Effector CD4-positive, alpha-beta T cell (primary cell): ENCODE data around the gene SLFN12L.
"Not testable (repeated sequence)": the region's sequence is repeated elsewhere in the genome, so short reads cannot be mapped to it uniquely, and the experiment has no call there.

Experiments used
- DNase-seq: peaks from one replicate; pipeline ENCODE4 v3.0.0-alpha.2; 2020

The SLFN12L gene

DNA sequence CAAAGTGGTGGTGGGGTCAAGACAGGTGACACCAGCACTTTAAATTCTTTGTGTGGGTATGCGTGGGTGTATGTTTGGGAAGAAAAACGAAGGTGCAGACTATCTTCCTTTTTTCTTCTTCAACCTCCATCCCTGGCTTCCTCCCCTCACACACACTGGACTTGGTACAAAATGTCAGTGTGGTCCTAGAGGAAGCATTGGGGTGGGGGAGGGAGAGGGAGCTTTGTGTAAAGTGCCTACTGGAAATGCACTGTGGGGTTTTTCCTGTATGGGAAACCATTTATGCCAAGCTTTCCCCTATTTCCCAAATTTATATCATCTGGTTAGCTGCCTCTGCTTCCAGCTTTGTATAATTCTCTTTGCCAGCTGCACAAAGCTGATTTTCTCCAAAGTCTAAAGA, 44.4 kb downstream of the SLFN12L start:
- no peak for DNase-seq

DNA sequence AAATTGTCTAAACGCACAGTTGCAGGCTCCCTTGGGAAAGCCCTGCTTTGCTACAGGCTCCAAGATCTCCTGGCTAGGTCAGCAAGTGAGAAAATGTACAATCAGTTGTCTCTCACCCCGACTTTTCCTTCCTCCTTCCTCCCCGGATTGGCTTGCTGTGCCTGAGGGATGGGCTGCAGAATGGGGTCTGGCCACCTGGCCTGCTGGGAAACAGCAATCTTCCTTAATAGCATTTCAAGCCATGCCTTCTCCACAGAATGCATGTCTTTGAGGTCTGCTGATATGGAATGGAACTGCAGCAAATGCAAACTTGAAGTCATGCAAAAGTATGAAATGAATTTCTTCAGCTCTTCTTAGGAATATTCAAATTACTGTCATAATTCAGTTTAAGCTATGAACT, 46.1 kb downstream of the SLFN12L start:
- no peak for DNase-seq

DNA sequence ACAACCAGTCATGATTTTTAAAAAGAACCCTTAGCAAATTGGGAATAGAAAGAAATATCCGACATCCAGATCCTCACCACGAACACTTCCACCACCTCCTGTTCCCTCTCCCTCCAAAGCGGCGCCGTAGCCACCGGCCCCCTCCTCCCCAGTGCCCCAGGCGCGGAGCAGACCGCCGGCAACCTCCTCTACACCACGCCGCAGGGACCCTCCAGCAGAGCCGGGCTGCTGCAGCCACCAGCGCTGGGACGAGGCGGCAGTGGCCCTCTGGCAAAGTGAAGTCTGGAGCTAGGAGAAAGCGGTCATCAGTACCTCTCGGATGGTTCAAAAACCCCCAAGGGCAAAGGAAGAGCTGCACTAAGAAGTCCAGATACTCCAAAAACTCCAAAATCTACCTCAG, 47.5 kb downstream of the SLFN12L start:
- DNase-seq: no peak

DNA sequence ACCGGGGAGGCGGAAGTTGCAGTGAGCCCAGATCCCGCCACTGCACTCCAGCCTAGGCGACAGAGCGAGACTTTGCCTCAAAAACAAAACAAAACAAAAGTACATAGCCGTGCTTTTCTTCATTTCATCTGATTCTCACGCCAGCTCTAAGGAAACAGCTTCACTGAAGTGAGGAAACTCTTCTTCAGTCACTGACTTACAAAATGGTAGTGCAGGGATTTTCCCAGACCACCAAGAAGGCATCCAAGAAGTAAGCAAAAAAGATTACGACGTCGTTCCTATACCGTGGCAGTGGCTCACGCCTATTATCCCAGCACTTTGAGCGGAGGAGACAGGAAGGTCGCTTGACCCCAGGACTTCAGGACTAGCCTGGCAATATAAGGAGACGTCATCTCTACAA, 48.5 kb downstream of the SLFN12L start:
- DNase-seq: no peak

DNA sequence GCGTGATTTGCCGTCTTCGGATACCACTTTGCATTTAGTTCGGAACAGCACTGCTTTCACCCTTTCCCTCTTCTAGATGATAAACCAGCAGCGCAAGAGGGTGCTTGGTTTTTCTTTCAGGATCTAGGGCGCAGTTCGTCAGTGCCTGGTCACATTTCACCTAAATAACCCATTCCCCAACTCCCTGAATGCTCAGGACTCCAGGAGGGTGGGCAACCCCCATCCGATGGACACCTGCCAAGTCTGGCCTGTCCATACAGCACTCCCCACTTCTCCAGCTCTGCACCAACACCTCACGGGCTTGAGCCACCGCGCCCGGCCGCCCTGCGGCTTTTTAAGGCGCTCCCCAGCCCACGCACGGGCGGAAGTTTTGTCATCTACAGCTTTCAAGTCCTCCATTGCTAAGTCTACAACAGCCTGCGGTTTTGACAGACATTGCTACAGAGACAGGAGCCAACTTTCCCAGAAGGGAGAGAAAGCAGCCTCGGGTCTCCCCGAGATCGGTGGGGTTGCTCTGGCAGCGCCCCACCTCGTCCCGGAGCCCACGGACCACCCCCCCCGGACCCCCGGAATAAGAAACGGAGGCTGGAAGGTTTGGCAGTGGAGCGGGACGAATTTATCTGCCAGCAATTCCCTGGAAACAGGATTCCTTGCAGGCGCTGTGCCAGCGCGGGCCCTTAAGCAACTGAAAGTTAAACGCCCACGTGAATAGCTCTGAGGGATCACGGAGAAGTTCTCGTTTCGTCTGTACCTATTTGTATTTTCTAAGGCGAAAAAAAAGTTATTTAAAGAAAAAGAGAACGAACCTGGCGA, 50.4 kb downstream of the SLFN12L start:
- peak; percentile 61 for DNase-seq

DNA sequence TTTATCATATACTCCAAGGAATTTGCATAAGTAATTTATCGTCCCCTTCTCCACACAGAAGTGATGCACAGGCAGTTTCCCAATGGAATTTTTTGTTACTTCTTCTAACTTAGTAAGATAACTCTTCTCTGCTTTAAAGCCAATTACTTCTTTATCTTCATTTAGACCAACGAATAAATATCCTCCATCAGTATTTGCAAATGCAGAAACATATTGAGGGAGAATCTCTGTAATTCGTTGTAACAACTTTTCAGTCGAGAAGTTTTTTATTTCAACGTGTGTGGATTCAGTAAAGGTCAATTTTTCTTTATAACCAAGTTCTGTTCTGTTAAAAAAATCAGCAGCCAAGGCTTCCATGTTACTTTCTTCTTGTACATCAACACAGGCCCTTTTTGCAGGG, 58.2 kb downstream of the SLFN12L start:
- DNase-seq: no peak

DNA sequence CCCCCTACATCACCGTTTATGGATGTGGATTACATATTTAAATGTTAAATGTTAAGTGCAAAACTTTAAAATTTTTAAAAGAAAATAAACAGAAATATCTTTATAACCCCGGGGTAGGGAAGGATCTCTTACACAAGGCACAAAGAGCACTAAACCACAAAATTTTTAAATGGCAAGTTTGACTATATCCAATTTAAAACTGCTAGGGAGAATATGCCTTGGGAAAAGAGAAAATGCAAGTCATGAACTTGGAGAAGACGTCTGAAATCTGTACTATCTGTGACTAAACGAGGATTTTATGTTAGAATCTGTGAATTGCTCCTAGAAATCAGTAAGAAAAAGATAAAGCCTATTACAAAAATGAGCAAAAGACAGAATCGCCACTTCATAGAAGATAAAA, 60.2 kb downstream of the SLFN12L start:
- DNase-seq: no peak

DNA sequence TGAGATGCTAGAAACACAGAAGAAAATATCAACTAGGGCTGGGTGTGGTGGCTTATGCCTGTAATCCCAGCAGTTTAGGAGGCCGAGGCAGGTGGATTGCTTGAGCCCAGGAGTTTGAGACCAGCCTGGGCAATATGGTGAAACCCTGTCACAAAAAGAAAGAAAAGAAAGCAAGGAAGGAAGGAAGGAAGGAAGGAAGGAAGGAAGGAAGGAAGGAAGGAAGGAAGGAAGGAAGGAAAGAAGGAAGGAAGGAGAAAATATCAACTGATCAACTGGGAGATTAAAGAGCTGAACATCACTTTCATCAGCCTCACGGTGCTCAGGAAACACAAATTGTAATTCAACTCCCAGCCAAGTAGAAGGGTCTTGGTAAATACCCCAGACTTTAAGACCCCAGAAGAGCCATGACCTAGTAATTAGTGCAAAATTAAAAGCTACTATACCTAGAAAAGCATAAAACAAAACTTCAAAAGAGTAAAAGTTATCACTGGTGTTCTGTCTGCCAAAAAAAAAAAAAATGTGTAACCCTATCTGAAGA, 61.1 kb downstream of the SLFN12L start:
- no peak for DNase-seq

DNA sequence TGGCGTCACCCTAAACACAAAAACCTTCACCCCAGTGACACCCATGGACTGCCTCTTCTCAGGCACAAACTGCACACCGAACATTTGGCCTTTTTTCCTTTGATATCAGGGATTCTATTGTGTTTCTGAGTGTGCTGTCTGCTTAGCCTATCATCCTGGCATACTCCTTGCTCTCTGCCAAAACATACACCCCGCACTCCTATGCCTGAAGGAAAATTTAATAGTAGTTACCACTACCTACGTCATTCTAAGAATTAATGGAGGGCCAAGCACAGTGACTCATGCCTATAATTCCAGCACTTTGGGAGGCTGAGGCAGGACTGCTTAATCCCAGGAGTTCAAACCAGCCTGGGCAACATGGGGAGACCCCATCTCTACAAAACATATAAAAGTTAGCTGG, 69.0 kb downstream of the SLFN12L start:
- DNase-seq: no peak

DNA sequence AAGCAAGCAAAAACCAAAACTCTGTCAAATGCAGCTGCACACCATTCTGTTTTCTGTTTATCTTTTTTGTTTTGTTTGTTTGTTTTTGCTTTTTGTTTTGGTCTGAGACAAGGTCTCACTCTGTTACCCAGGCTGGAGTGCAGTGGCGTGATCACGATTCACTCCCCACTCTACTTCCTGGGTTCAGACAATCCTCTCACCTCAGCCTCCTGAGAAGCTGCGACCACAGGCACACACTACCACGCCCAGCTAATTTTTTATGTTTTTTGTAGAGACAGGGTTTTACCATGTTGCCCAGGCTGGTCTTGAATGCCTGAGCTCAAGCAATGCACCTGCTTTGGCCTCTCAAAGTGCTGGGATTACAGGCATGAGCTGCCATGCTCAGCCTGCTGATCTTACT, 69.7 kb downstream of the SLFN12L start:
- no peak for DNase-seq

DNA sequence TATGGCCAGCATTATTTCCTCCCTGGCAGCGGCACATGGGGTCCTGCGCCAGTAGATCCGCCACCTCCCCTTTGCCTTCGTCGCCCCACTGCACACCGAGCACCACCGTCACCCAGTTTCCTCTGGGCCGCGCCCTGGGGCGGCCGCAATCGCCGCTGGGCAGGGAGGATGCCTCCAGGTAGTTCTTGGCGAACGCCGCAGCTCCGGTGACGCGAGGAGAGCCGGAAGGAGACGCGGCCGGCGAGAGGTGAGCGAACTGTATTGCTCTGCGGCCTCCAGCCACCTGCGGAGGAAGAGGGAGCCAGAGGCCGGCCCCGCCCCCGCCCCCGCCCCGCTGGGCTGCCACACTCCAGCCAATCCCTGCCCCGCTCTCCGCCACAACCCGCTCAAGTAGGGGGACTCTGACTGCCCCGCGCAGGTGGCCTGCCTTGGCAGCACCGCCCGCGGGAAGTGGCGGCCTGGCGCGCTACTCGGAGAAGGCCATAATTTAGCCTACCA, 77.1 kb downstream of the SLFN12L start:
- DNase-seq: peak; percentile 36

DNA sequence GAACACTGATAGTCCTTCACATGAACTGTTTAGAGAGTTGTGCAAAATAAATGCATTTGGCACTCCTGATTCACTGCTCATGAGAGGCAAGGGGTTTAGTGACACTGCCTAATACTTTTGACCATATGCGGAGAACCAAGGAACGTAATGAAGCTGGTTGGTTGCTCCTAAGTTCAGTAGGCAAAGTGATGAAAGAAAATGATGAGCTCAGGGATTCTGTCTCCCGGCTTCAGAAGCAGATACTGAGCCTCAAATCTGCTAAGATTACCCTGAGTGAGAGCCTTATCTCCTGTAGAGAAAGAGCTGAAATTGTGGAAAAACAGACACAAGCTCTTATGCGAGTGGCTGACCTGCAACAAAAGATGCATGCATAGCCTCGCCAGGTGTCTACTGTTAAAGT, 83.4 kb downstream of the SLFN12L start:
- not testable (repeated sequence) for DNase-seq

DNA sequence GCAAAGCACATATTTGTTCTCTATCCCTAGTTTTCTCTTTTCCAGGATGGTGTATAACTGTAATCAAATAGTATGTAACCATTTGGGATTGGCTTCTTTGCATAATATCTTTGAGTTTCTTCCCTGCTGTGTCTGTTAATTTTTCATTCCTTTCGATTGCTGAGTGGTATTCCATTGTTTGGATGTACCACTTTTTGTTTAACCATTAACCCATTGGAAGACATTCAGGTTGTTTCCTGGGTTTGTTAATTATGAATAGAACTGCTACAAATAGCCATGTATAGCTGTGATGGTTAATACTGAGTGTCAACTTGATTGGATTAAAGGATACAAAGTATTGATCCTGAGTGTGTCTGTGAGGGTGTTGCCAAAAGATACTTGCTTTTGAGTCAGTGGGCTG, 84.3 kb downstream of the SLFN12L start:
- DNase-seq: no peak

DNA sequence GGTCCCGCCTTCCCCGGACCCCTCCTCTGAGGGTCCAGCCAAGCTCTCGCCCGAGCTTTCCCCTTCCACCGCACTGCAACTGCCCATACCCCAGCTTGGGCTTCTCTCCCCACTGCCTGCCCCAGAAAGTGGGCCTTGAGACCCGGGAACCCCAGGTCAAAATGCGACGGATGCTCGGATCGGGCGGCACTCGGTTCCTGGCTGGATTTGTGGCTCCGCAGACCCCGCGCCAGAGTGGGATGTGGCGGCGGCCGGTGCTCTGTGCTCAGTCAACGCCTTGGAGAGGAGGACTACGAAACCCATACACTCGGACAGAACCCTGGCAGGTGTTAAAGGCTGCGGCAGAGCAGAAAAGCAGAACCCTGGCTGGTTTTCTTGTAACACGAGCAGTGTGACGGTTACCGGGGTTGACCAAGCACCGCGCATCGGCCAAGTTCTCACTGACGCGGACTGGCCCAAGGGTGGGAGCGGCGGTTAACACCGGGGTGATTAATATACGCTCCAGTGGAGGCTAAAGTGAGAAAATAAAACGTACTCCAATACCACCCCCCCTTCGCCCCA, 88.0 kb downstream of the SLFN12L start:
- DNase-seq: no peak

DNA sequence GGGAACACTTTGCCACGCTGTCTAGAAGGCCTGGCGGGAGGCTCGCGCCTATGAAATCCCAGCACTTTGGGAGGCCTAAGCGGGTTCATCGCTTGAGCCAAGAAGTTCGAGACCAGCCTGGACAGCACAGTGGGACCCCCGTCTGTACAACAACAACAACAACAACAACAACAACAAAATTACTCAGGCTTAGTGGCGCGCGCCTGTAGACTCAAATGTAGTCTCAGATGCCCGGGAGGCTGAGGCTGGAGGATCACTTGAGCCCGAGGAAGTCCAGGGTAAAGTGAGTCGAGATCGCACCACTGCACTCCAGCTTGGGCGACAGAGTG, 88.6 kb downstream of the SLFN12L start:
- no peak for DNase-seq

DNA sequence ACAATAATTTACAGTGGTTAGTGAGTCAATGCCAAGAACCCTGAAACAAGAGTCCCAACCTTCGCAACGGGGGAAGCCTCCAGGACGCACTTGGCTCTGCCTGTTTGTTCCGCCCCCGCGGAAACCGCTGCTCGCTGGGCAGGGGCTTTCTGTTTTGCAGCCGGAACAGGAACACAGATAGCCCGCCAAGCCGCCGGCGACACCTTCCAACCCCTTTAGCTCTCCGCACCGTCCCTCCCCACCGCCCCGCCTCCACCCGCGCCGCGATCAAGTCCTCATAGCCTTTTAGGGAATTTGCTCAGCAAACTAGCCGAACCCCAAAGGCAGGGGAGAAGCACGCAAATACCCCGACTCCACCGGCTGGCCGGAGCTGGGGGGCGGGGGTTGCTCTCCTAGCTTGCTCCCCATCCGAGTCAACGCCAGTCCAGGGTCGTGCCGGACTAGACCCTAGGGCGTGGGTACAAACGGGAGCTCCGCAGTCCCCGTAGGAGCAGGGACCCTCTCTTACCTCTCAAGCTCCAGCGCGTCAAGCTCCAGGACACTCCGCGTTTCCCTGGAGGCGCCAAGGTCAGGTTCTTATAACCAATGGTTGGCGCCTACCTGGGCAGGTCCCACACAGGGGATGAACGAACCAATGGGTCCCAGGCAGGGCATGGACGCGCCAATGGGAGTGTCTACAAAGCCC, 89.1 kb downstream of the SLFN12L start, which contains the start of gene SLFN13:
TSS of gene SLFN13 (minus strand) at position 553 of the 685 bp plus-strand sequence. CDS start 3,086 bp downstream, outside the sequence.
- DNase-seq: peak; percentile 72

DNA sequence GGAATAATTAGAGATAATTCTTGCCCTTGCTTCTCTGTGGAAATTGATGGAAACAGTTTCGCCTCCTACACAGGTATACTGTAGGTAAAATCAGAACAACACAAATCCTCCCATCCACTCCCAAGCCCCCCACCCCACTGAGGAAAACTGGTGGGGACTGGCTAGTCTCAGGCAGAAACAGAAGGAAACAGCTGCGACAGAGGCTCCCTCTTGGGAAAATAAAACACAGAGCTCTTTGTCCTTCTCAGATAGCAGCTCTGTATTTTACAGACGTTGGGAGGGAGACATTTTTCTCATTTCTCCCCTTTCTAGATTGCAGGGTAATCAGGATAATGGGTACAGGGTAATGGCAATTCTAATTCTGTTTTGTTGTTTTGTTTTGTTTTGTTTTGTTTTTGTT, 90.0 kb downstream of the SLFN12L start:
- DNase-seq: no peak

DNA sequence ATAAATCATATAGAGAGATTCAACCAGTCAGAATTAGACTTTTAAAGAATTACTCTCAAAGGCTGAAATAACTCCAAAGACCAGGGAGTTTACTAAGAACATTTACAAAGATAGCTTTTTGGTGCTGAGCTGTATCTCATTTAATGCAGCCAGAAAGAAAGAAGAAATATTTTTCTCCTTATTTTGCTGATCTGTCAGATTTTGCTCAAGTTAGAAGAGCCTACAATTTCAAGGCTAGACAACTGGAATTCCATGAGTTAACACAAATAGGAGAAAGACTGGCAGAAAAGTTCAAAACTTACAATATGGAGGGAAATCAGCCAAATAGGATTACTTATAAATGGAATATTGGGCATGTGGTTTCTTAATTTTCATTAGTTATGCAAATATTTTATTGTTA, 99.0 kb downstream of the SLFN12L start:
- no peak for DNase-seq

DNA sequence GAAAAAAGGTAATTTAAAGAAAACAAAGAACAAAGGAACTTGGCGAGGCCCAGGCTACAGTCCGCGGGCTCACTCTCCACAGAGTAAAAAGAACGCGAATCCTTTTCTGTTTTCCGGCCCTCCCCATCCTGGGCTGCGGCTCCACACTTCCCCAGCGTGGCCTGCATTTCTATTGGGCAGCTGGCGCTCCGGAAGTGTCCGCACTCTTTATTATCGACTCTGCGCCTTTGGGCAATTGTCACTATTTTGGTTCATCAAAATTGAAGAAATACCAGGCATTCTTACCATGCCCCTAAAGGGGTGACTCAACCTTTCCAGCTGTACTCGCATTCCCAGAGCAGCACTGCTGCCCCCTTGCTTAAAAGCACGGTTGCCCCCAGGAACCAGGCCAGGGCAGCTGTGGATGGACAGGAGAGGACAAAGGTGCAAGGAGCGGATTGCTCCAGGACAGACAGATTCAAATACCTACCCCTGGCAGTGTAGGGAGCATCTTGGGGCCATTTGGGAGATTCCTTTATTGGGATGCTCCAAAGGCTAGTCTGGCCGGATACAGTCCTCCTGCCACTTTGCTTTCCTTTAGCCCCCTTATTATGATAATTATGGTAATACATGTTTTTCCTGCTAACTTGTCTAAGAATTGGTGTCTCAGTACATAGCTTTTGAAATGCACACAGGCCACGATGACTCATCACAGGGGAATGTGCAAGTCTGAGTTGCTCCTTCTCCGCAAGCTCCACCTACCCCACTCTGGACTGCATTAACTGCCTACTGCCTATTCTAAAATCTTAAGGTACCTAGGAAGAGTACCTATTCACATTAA, 104.2 kb downstream of the SLFN12L start:
- peak; percentile 46 for DNase-seq

DNA sequence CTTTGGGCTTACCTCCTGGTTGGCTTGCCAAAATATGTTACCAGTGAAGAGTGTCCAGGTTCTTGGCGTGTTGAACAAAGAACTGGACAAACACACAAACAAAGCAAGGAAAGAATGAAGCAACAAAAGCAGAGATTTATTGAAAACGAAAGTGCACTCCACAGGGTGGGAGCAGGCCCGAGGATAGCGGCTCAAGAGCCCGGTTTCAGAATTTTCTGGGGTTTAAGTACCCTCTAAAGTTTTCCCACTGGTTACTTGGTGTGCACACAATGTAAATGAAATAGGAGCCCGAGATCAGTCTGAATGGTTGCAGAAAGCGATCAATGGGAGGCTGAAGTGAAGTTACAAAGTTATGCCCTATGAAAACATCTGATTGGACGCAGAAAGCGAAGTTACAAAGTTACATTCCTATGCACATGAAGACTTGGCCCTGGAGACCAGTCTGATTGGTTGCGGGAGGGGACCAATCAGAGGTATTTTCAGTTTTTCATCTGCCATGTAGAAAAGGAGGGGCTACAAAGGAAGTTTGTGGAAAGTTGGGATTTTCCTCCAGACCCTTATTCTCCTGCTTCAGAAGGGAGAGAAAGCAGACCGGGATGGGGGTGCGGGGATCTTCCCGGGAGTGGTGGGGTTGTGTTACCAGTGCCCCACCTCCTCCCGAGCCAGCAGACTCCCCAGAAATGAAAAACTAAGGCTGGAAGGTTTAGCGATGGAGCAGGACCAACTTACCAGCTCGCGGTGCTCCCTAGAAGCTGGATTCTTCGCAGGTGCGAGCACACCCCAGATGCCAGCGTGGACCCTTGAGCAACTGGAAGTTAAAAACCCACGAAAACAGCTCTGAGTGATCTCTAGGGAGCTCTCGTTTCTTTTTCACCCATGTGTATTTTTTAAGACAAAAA, 105.1 kb downstream of the SLFN12L start, which contains the start of gene SLFN12:
TSS of gene SLFN12 (minus strand) at position 325 of the 899 bp plus-strand sequence. CDS start 9,472 bp downstream, outside the sequence.
- peak; percentile 28 for DNase-seq

DNA sequence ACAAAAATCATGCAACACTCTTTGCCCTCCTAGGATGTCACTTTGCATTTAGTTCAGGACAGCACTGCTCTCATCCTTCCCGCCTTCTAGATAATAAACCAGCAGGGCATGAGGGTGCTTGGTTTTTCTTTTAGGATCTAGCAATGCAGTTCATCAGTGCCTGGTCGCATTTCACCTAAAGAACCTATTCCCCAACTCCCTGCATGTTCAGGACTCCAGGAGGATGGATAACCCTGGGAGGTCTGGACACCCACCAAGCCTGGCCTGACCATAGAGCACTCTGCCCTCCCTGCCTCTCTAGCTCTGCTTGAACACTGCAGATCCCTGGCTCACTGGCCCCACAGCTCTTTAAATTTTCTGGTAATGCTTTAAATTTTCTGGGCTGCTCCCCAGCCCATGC, 107.8 kb downstream of the SLFN12L start:
- no peak for DNase-seq

DNA sequence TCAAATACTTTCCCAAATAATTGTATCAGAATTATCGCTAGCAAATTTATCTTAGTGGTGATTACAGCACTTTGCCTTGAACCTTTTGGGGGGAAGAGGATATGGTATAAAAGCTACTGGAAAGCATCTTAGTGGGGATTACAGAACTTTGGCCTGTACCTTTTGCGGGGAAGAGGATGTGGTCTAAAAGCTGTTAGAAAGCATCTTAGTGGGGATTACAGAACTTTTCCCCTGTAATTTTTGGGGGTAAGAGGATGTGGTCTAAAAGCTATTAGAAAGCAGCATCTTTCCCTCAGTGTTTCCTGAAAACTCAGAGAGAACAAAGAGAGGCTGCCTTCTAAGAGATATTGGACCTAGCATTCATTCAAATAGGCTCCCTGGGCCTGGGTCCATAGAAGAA, 109.2 kb downstream of the SLFN12L start:
- DNase-seq: no peak
